Uterus (tissue), 4 donors: ENCODE data around the gene FAM221B. TPM values are rescaled to one million over a fixed set of nuclear protein-coding genes. Genes with fewer than 3 reads are reported as not detected.

ENCODE experiments used
- DNase-seq, 2 donors: peaks; one replicate each; pipeline ENCODE4 v3.0.0-alpha.2; 2019 to 2020
- H3K27ac ChIP-seq, 2 donors: fragments of 200-600 bp; sonication (generic); 1 replicate in 1 of 2; 2 replicates in 1 of 2; pipeline ENCODE4 v1.5.1; 2016 to 2018
- H3K27me3 ChIP-seq, 2 donors: fragments of 200-600 bp; sonication (generic); one replicate each; pipeline ENCODE4 v1.5.1; 2018 to 2019; ENCODE audit warnings: control low read depth in 1 of 2
- H3K36me3 ChIP-seq, 2 donors: fragments of 200-600 bp; sonication (generic); one replicate each; pipeline ENCODE4 v1.5.1; 2019; ENCODE audit warnings: control low read depth in 1 of 2
- H3K4me1 ChIP-seq, 2 donors: fragments of 200-600 bp; sonication (generic); one replicate each; pipeline ENCODE4 v1.5.1; 2018 to 2019; ENCODE audit warnings: control low read depth in 1 of 2
- H3K4me3 ChIP-seq, 2 donors: fragments of 200-600 bp; sonication (generic); 1 replicate in 1 of 2; 2 replicates in 1 of 2; pipeline ENCODE4 v1.5.1; 2018 to 2019; ENCODE audit warnings: mild to moderate bottlenecking in 1 of 2
- H3K9me3 ChIP-seq, 2 donors: fragments of 200-600 bp; sonication (generic); one replicate each; pipeline ENCODE4 v1.5.1; 2019; ENCODE audit warnings: control low read depth in 1 of 2
- CTCF ChIP-seq, 4 experiments: fragments of 200-600 bp in 2 of 4; fragments of 450-650 bp in 2 of 4; sonication (generic) in 2 of 4; IDR thresholded peaks; one replicate each; pipeline ENCODE4 v1.5.1; 2016 to 2019; ENCODE audit warnings: antibody characterized with exemption in 4 of 4, mild to moderate bottlenecking in 2 of 4, moderate library complexity in 1 of 4
- POLR2A ChIP-seq, 2 donors: fragments of 450-650 bp; IDR thresholded peaks; one replicate each; pipeline ENCODE4 v1.6.1; 2016; ENCODE audit warnings: antibody characterized with exemption in 2 of 2, mild to moderate bottlenecking in 1 of 2, moderate library complexity in 1 of 2
- intact Hi-C: fragments of 100-400 bp; cut with DNase I; formaldehyde crosslinking; loops from one replicate; pipeline ENCODE4 v1.15.1; 2023; ENCODE audit warnings: low total_unique reads
- total RNA-seq, 4 donors: library from RNA; depleted of rRNA in 3 of 4; stranded (reverse); fragments of >200 nt in 3 of 4; gene quantifications; one replicate each; pipeline versions ENCODE4 v1.1.0 to v1.2.4, GENCODE V29; 2014 to 2023
- donor health status: DM: yes; HTN: yes; CAD: no.

Gene FAM221B
- total RNA-seq, 4 donors from 2014 or later, result not detected

- Histone ChIP-seq H3K27ac (no peak overlapping the region), H3K36me3 (no peaks in the 10 kb centered on the region), H3K4me1 (no peaks in the 10 kb centered on the region), H3K27me3 (no peaks in the 10 kb centered on the region), H3K4me3 (no peak overlapping the region), H3K9me3 (no peaks in the 10 kb centered on the region)
- intact Hi-C loops, result no loop called here
- TF ChIP-seq POLR2A (IDR thresholded peaks at IDR 0.05), result no peak
- no peak for TF ChIP-seq CTCF (IDR thresholded peaks at IDR 0.05)
- DNase-seq, result no peak
These were observed 19.4 kb upstream of the FAM221B start for GRCh38 chr9:35847792-35848572.

GRCh38 chr9:35845824-35846771 is 17.6 kb upstream of the FAM221B start:
- no peaks in the 10 kb centered on the region for H3K27me3 ChIP-seq
- H3K27ac ChIP-seq, result peak overlapping the region in 1 of 2 donors; percentile 12
- no peaks in the 10 kb centered on the region for H3K9me3 ChIP-seq
- no peaks in the 10 kb centered on the region for H3K36me3 ChIP-seq
- intact Hi-C loops, result no loop called here
- no peaks in the 10 kb centered on the region for H3K4me1 ChIP-seq
- TF ChIP-seq POLR2A (IDR thresholded peaks at IDR 0.05) (no peak), CTCF (IDR thresholded peaks at IDR 0.05) (no peak)
- no peak for DNase-seq
- H3K4me3 ChIP-seq, result no peak overlapping the region

GRCh38 chr9:35844628-35845270 is 16.2 kb upstream of the FAM221B start:
- Histone ChIP-seq H3K9me3 (no peaks in the 10 kb centered on the region), H3K36me3 (no peaks in the 10 kb centered on the region), H3K4me1 (no peaks in the 10 kb centered on the region), H3K27ac (peak overlapping the region in 1 of 2 donors; percentile 12), H3K27me3 (no peaks in the 10 kb centered on the region), H3K4me3 (no peak overlapping the region)
- intact Hi-C loops, result no loop called here
- peak in 1 of 2 donors; percentile 71 for DNase-seq
- TF ChIP-seq POLR2A (IDR thresholded peaks at IDR 0.05) (no peak), CTCF (IDR thresholded peaks at IDR 0.05) (no peak)

GRCh38 chr9:35842795-35843194 is 14.3 kb upstream of the FAM221B start:
- intact Hi-C loops, result no loop called here
- H3K4me3 ChIP-seq, result no peak overlapping the region
- no peaks in the 10 kb centered on the region for H3K9me3 ChIP-seq
- H3K36me3 ChIP-seq, result no peaks in the 10 kb centered on the region
- no peak for DNase-seq
- H3K27me3 ChIP-seq, result no peaks in the 10 kb centered on the region
- H3K4me1 ChIP-seq, result no peaks in the 10 kb centered on the region
- no peak overlapping the region for H3K27ac ChIP-seq
- TF ChIP-seq CTCF (IDR thresholded peaks at IDR 0.05), result no peak
